Panc1 (cell line): ENCODE results near the gene CHRNG.

Source experiments
- POLR2AphosphoS5 ChIP-seq: IDR thresholded peaks from 2 replicates; pipeline ENCODE4 v1.6.1; 2012; ENCODE audit warnings: mild to moderate bottlenecking, low read depth, low read length, moderate library complexity
- REST ChIP-seq, 2 experiments: IDR thresholded peaks; 2 replicates each; pipeline ENCODE4 v1.6.1; 2011 to 2012; ENCODE audit warnings: low read depth in 2 of 2, control low read depth in 1 of 2, low read length in 1 of 2, mild to moderate bottlenecking in 1 of 2, moderate library complexity in 1 of 2; ENCODE audit not compliant: insufficient read depth in 1 of 2
- SIN3A ChIP-seq: IDR thresholded peaks from 2 replicates; pipeline ENCODE4 v1.6.1; 2012; ENCODE audit warnings: low read depth, mild to moderate bottlenecking, low read length, moderate library complexity, borderline replicate concordance; ENCODE audit not compliant: insufficient read depth
- TF ChIP-seq, protein P1 (sequence below): fragments of 450-650 bp; IDR thresholded peaks from 2 replicates; pipeline ENCODE4 v1.5.1; 2017; ENCODE audit warnings: mild to moderate bottlenecking

- TF ChIP-seq, protein P1, sequence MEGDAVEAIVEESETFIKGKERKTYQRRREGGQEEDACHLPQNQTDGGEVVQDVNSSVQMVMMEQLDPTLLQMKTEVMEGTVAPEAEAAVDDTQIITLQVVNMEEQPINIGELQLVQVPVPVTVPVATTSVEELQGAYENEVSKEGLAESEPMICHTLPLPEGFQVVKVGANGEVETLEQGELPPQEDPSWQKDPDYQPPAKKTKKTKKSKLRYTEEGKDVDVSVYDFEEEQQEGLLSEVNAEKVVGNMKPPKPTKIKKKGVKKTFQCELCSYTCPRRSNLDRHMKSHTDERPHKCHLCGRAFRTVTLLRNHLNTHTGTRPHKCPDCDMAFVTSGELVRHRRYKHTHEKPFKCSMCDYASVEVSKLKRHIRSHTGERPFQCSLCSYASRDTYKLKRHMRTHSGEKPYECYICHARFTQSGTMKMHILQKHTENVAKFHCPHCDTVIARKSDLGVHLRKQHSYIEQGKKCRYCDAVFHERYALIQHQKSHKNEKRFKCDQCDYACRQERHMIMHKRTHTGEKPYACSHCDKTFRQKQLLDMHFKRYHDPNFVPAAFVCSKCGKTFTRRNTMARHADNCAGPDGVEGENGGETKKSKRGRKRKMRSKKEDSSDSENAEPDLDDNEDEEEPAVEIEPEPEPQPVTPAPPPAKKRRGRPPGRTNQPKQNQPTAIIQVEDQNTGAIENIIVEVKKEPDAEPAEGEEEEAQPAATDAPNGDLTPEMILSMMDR: no peak
- TF ChIP-seq REST (IDR thresholded peaks at IDR 0.05; ENCODE audit: insufficient read depth in 1 of 2, low read depth in 2 of 2, low read length in 1 of 2) (no peak), POLR2AphosphoS5 (no peak), SIN3A (no peak)
Observed at GRCh38 chr2:232504438-232504837, 35.1 kb upstream of the CHRNG start.
